SU-DHL-6 (cell line): Measurements from ENCODE around the gene LRRC17.

ENCODE experiments used
- H2AFZ ChIP-seq: fragments of 200-600 bp; sonication (generic); 2 replicates; pipeline ENCODE4 v1.6.1; 2014; ENCODE audit warnings: low read depth, mild to moderate bottlenecking, moderate library complexity, mixed read lengths, antibody characterized with exemption, low read length; ENCODE audit not compliant: severe bottlenecking
- H3F3A ChIP-seq: fragments of 200-600 bp; shearing (Covaris generic); 2 replicates; pipeline ENCODE4 v1.6.0; 2016; ENCODE audit warnings: antibody characterized with exemption, mild to moderate bottlenecking; ENCODE audit not compliant: insufficient read depth
- H3K27ac ChIP-seq: fragments of 200-600 bp; sonication (generic); 2 replicates; pipeline ENCODE4 v1.5.1; 2016; ENCODE audit warnings: low read depth, mild to moderate bottlenecking, low read length, moderate library complexity, mixed read lengths
- H3K27me3 ChIP-seq: fragments of 200-600 bp; sonication (generic), shearing (Covaris generic); 2 replicates; pipeline ENCODE4 v1.6.0; 2014; ENCODE audit warnings: mild to moderate bottlenecking, low read length
- H3K36me3 ChIP-seq: fragments of 200-600 bp; sonication (generic); 2 replicates; pipeline ENCODE4 v1.6.1; 2014; ENCODE audit warnings: mild to moderate bottlenecking, low read length, mixed read lengths
- H3K4me2 ChIP-seq: fragments of 300-600, 200-600 bp; shearing (Covaris generic), sonication (generic); 2 replicates; pipeline ENCODE4 v1.6.0; 2014; ENCODE audit warnings: low read length, low read depth, mild to moderate bottlenecking; ENCODE audit not compliant: poor library complexity, severe bottlenecking
- H3K4me3 ChIP-seq: fragments of 200-600 bp; sonication (generic); 2 replicates; pipeline ENCODE4 v1.5.1; 2014; ENCODE audit warnings: antibody characterized with exemption, low read length, mild to moderate bottlenecking, mixed read lengths; ENCODE audit not compliant: insufficient read depth, poor library complexity, severe bottlenecking
- H3K79me2 ChIP-seq: fragments of 200-600 bp; sonication (generic); 2 replicates; pipeline ENCODE4 v1.6.1; 2014; ENCODE audit warnings: mild to moderate bottlenecking, low read length, moderate library complexity; ENCODE audit not compliant: insufficient read depth
- H3K9ac ChIP-seq: fragments of 200-600 bp; sonication (generic); 2 replicates; pipeline ENCODE4 v1.7.0; 2014; ENCODE audit warnings: mild to moderate bottlenecking, low read length
- H3K9me2 ChIP-seq: fragments of 200-600 bp; sonication (generic); replicated peaks from 2 replicates; pipeline ENCODE4 v1.6.1; 2014; ENCODE audit warnings: low read length; ENCODE audit not compliant: insufficient read depth
- H3K9me3 ChIP-seq: fragments of 200-600 bp; sonication (generic); 2 replicates; pipeline ENCODE4 v1.6.1; 2014; ENCODE audit warnings: low read length, mixed read lengths; ENCODE audit not compliant: insufficient read depth
- H4K20me1 ChIP-seq: fragments of 200-600 bp; sonication (generic); 2 replicates; pipeline ENCODE4 v1.6.1; 2014; ENCODE audit warnings: low read depth, mild to moderate bottlenecking, antibody characterized with exemption, low read length, moderate library complexity, mixed read lengths
- CTCF ChIP-seq: fragments of 200-600 bp; sonication (generic); IDR thresholded peaks from one replicate; pipeline ENCODE4 v1.5.1; 2017; ENCODE audit warnings: antibody characterized with exemption, mild to moderate bottlenecking, low read length, moderate library complexity; ENCODE audit not compliant: insufficient read depth, poor library complexity, severe bottlenecking
- EZH2phosphoT487 ChIP-seq: fragments of 200-600 bp; sonication (generic), shearing (Covaris generic); conservative IDR thresholded peaks from 2 replicates; pipeline ENCODE4 v1.6.1; 2018; ENCODE audit warnings: mild to moderate bottlenecking, antibody characterized with exemption, low read length, moderate library complexity, mixed read lengths

The LRRC17 gene

GRCh38 chr7:102992509-102992937 is 79.7 kb downstream of the LRRC17 start:
- H3K36me3 ChIP-seq: no peaks in the 10 kb centered on the region
- no peak overlapping the region for H3K27ac ChIP-seq
- H3K4me3 ChIP-seq: no peak overlapping the region
- no peaks in the 10 kb centered on the region for H3F3A ChIP-seq
- no peak overlapping the region for H3K9ac ChIP-seq
- no peaks in the 10 kb centered on the region for H3K9me2 ChIP-seq
- no peaks in the 10 kb centered on the region for H3K9me3 ChIP-seq
- H3K79me2 ChIP-seq: no peaks in the 10 kb centered on the region
- H3K4me2 ChIP-seq: no peak overlapping the region
- no peaks in the 10 kb centered on the region for H4K20me1 ChIP-seq
- TF ChIP-seq EZH2phosphoT487 (no peak), CTCF (no peak)
- no peaks in the 10 kb centered on the region for H3K27me3 ChIP-seq
- no peak overlapping the region for H2AFZ ChIP-seq

GRCh38 chr7:102992938-102993717 is 80.3 kb downstream of the LRRC17 start:
- Histone ChIP-seq H3K79me2 (no peaks in the 10 kb centered on the region), H3K27ac (no peak overlapping the region), H4K20me1 (no peaks in the 10 kb centered on the region), H3K9ac (no peak overlapping the region), H3F3A (no peaks in the 10 kb centered on the region), H3K27me3 (no peaks in the 10 kb centered on the region), H3K4me3 (no peak overlapping the region), H3K9me2 (no peaks in the 10 kb centered on the region), H3K36me3 (no peaks in the 10 kb centered on the region), H3K9me3 (no peaks in the 10 kb centered on the region), H2AFZ (no peak overlapping the region), H3K4me2 (no peak overlapping the region)
- TF ChIP-seq CTCF: no peak
- no peak for TF ChIP-seq EZH2phosphoT487

GRCh38 chr7:102993718-102994029 is 80.9 kb downstream of the LRRC17 start:
- H3K79me2 ChIP-seq: no peaks in the 10 kb centered on the region
- no peak overlapping the region for H3K27ac ChIP-seq
- no peaks in the 10 kb centered on the region for H3K9me3 ChIP-seq
- H3K9me2 ChIP-seq: no peaks in the 10 kb centered on the region
- H3K9ac ChIP-seq: no peak overlapping the region
- H3F3A ChIP-seq: no peaks in the 10 kb centered on the region
- no peak for TF ChIP-seq CTCF
- TF ChIP-seq EZH2phosphoT487: no peak
- no peaks in the 10 kb centered on the region for H3K36me3 ChIP-seq
- no peak overlapping the region for H3K4me3 ChIP-seq
- no peak overlapping the region for H3K4me2 ChIP-seq
- H3K27me3 ChIP-seq: no peaks in the 10 kb centered on the region
- no peak overlapping the region for H2AFZ ChIP-seq
- H4K20me1 ChIP-seq: no peaks in the 10 kb centered on the region
